Stimulated activated CD8-positive, alpha-beta memory T cell treated with anti-CD3 and anti-CD28 coated beads, Interleukin-15, amount 100 ng/mL, for 48 hours (primary cell): ENCODE measurements around the gene CNTN4.
"Not testable (repeated sequence)": the region's sequence is repeated elsewhere in the genome, so short reads cannot be mapped to it uniquely, and the experiment has no call there.

Source experiments
- DNase-seq, 2 donors: peaks; one replicate each; pipeline ENCODE4 v3.0.0-alpha.2; 2020; ENCODE audit warnings: low read depth in 2 of 2

CNTN4 gene

DNA sequence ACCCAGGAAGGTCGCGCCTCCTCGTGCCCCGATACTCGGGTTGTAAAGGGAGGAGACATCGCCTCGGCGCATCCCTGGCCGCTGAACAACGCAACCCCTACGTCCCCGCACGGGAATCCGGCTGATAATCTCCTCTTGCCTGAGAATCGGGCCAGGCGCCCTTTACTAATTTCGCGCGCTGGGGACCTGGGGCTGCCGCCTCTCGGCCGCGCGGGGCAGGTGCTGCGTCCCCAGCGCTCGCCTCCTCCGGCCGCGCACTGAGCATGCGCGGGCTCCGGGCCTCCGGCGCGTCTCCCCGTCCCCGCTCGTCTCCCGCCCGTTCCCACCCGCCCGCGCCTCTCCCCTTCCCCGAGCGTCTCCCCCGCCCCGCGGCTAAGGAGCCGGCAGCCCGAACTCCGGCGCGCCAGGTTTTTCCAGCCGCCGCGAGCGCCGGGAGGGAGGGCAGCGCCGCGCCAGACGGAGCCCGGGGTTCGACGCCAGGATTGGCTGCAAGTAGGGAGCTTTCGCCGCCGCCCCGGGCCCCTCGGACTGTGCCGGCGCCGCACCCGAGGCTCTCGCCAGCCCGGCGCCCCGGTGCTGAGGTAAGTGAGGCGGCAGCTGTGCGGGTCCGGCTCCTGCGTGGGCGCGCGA, at the start of gene CNTN4:
Gene CNTN4, plus strand, starts transcription at position 469 of the 630 bp plus-strand sequence.
- peak; percentile 3 to 4 for DNase-seq

DNA sequence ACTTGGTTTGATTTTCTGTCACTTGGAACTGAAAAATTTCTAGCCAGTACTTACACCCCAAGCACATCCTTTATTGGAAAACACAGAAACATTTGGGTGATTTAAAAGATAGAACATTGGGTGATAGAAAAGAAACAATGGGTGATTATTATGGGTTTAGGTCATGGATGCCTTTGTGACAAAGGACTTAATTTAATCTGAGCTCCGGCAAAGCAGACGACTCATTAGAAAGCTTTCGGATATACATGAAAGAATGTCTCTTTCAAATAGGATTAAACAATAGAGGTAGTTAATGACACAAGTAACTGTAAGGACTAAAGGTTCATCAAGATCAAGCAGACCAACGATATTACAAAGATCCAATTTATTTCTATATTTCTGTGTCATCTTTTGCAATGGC, 37.3 kb upstream of the CNTN4 start:
- DNase-seq: no peak

DNA sequence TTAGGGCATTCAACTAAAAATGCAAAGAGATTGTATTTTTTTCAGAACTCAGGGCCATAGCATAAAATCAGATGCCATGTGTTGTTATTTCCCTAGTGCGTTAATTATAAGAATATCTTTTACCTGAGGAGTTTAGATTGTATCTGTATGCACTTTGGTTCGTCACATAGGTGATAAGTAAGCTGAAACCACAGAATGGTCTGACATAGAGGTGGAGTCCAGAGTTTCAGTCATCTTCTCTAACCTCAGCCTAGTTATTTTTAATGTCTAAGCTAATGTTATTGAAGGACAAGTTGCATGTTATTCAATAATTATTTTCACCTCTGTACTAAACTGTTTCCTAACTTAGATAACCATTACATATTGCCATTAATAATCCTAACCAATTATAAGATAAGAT, 27.1 kb upstream of the CNTN4 start:
- no peak for DNase-seq

DNA sequence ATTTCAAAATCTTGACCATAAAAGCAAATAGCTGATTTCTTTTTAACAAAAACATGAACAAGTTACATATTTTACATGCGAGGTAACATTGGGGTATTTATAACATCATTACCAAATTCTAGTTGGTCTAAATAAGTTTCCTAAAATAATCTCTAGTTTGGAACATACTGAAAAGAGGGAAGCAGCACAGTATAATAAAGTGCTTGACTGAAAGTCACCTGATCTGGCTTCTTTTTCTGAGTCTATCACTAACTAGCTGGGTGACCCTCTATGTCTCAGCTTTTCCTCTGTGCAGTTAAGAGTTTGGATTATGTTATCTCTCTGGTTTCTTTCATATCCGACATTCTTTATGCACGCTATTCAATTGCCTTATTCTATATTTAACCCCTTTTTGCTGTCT, 19.8 kb upstream of the CNTN4 start:
- DNase-seq: no peak

DNA sequence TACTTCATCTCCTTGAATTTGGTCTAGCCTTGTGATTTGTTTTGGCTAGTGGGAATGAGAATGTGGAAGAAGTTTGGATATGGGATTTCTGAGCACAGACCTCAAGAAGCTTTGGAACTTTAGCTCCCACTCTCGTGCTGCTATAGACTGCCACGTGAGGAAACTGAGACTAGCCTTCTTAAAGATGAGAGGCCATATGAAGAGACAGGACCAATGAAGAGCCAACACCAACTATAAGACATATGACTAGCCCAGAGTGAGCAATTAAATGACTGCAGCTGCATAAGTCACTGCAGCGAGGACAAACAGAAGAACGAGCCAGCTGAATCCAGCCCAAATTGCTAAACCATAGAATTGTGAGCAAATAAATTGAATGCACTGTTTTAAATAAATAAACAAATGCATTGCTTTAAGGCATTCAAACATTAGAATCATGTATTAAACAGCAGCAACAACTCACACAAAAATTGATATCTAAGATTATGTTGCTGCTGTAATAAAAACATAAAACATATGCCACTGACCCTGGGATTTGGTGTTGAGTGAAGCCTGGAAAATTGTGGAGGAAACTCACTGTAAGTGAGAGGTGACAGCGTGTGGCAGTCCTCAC, 15.7 kb upstream of the CNTN4 start:
- DNase-seq: no peak

DNA sequence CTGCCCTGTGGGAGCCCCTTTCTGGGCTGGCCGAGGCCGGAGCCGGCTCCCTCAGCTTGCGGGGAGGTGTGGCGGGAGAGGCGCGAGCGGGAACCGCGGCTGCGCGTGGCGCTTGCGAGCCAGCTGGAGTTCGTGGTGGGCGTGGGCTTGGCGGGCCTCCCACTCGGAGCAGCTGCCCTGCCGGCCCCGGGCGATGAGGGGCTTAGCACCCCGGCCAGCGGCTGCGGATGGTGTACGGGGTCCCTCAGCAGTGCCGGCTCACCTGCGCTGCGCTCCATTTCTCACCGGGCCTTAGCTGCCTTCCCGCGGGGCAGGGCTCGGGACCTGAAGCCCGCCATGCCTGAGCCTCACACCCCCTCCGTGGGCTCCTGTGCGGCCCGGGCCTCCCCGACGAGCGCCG, 15.1 kb upstream of the CNTN4 start:
- not testable (repeated sequence) for DNase-seq

DNA sequence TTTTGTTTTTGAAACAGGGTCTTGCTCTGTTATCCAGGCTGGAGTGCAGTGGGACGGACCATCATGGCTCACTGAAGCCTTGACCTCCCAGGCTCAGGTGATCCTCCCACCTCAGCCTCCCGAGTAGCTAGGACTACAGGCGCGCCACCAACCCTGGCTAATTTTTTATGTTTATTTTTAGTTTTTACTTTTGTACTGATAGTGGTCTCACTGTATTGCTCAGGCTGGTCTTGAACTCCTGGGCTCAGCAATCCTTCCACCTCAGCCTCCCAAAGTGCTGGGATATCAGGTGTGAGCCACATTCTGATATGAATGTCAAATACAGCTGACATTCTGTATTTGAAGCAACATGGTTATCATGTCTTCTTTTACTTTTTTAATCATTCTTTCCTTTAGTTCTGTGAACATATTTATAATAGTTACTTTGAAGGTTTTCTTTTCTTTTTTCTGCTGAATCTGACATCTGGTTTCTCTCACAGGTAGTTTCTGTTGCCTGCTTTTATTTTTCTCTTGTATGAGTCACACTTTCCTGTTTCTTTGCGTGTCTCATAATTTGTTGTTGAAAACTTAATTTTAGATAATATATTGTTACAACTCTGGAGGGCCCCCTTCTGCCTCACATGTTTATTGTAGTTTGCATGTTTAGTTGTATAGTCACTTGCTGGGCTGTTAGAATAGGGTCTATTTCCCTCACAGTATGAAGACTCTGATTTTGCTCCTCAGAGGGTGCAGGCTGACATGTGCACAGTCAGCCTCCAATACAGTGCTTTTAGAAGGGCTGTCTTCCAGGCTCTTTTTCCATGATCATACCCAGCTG, 8.4 kb upstream of the CNTN4 start:
- no peak for DNase-seq

DNA sequence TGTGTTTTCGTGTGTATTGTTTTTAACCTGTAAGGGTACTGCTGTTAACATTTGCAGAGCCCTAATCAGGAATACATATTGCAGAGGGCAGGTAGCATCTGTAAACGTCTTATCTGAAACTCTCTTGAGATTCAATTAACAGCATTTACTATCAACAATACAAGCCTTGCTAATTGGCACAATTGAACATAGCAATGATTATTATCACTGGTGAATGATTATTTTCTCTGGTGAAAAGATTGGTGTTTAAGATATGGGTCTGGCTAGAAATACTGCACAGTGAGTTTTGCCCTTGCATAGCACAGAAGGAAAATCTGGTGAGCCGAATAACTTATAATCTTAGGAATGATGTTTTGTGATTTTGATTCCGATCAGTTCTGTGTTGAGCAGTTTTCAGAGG, 5.9 kb upstream of the CNTN4 start:
- DNase-seq: no peak

DNA sequence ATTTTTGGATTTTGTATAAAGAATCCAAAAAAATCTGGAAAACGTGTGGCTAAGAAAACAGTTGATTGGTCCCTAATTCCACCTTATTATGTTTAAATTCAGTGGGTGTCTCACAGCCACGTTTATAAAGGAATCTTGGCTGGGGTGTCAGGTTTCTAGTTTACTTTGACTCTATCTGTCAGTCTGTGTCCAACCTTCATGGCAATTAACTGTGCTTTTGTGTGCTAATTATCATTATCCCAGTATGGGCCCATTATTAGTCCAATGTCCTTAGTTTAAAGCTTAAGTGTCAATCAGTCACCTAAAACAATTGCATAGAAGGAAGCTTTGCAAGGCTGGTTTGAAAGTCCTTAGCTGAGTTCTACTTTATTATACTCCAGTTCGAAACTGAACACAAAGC, 3.7 kb upstream of the CNTN4 start:
- DNase-seq: no peak

DNA sequence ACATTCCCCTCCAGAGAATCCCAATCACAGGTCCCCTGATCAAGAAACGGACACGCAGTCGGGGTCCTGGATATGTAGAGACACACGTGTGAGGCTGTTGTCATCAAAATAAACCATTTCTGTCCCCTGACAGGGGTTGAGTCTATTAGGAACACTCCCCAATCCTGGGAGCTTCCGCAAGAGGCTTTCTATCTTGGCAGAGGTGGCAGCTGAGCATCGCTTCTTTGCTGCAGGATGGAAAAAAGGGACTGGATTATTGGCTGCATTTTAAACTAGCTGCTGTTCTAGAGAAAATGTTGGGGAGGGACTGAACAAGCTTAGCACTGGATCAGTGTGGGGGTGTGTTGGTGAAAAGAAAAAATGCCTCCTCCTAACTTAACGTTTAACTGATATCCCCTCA, 2.5 kb upstream of the CNTN4 start:
- DNase-seq: no peak

DNA sequence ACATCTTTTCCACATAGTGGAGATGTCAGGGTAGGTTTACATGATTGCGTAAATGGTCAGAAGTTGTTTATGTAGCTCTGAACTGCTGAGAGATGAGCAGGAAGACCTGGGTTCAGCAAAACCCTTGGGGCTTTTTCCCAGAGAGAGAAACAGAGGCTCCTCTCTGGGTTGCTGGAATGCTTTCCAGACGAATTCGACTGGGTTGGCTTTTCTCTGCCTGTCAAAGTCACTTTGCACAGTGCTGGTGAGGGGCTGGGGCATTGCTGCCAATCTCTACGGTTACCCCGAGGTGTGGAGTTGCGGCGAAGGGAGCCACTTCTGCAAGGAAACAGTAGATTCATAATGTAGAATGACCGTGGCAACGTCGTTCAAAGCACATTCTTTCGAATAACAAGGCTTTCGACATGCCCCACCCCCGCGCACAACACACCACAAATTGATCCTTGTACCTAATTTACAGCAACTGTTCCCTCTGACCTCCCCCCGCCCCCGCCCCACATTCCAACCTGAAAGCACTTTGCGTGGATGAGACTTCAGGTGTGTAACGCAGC, 950 bp upstream of the CNTN4 start:
- DNase-seq: no peak

DNA sequence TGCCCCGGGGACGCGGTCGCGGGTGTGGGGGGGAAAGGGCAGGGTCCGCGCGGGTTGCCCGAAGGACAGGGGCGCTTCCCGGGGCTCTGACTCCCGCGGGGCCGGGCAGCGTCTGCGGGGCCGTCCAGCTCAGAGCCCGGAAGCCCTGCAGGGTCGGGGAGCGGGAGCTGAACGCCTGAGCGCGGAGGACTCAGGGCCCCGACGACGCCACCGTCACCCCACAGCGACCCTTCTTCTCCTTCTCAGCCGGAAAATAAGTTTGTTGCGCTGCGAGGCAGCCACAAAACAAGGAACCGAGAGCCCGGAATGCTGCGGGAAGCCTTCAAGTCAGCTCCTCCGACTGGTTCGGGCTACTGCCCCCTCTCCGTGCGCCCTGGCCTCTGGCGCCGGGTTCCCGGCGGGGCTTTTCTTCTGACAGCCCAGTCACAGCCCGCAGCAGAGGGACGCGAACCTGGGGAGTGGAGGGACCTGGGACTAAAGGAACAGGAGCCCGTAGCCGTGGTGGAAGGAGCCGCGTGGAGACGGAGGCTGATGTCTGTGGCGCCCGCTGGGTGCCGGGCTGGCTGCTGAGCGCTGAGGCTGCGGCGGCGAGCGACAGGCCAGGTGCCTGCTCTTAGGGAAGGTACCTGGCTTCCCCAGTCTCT, 484 bp downstream of the CNTN4 start:
- no peak for DNase-seq

DNA sequence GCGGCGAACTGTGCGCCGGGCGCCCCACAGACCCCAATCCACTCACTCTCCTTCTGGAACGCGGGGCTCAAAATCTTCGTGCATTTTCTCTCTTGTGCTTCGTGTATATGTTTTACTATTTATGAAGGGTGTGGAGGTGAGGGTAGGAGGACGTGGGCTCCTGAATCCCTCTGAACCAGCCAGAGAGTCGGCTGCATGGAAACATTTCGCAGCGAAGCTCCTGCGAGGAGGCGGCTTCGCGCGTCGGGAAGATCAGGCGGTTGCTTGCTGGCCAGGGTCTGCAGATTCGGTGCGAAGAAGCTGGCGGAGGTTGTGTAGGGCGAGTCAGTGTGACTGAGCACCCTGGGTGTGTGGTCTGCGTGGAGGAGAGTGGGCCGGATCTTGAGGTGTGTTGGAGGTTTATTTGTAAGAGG, 1.1 kb downstream of the CNTN4 start:
- DNase-seq: no peak

DNA sequence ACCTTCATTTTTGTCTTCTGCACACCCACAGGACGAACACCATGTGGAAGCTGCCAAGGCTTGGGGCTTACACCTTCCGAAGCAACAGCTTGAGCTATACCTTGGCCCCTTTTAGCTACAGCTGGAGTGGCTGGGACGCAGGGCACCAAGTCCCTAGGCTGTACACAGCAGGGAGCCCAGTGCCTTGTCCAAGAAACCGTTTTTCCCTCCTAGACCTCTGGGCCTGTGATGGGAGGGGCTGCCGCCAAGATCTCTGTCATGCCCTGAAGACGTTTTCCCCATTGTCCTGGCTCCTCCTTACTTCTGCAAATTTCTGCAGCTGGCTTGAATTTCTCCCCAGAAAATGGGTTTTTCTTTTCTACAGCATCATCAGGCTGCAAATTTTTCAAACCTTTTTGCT, 7.8 kb downstream of the CNTN4 start:
- no peak for DNase-seq

DNA sequence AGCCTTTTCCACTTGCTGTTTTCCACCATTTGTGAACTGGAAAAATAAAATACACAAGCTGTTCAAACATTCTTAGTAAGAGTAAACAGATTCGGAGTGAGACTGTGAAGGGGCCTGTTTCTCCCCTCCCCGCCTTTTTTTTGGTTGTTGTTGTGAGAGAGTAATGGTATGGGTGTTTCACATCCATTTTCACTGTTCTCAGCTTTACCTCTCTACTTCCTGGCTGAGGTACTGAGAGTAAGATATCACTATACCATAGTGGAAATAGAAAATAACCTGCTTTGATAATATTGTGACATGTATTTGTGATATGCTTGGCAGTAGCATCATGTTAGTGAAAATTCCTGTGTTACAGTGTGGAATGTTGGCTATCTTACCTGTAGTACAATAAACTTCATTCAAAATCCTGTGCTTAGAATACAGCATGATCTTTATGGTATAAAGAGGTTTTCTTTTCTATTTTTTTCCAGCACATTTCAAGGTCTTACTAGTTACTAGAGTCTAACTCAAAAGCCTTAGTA, 12.0 kb downstream of the CNTN4 start:
- DNase-seq: no peak

DNA sequence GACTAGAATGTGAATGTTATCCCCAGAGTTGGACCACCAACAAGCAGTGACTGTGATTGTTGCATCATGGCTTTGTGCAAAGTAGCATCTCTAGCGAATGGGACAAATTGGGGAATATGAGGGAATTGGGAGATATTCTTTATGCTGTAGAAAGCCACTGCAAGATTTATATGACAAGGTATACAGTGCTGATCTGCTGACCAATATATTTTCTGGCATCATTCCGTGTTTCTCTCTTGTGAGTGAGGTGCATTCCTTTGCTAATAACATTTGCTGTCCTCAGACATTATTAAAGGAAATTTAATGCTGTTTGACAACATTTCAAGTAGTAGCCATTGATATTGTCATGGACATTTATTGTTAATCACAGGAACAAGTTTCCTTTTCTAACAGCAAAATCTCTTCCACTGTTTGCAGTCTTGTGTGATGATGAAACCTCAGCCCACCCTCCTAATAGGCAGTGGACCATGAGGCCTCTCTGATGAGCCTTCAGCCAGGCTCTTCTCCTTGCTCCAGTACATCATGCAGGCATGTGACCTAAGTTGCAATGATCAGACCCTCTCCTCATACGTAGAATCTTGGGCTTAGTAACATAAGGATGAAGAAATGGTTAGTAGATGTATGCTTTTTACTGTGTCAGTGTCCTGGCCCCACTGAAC, 16.1 kb downstream of the CNTN4 start:
- no peak for DNase-seq

DNA sequence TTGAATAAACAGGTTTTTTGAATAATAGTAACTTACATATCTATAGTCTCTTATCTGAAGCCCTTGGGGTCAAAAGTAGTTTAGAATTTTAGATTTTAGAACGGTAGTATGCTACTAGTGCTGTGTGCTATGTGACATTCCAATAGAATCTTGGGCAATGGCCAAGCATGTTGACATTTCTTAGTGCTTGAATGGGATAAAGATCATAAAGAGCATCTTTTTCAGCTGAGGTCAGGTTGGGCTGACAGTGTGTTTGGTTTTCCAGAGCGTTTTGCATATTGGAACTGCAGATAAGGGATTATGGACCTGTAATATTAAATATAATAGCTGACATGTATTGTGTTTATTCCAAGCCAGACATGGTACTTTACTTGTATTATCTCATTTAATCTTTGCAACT, 32.1 kb downstream of the CNTN4 start:
- DNase-seq: no peak

DNA sequence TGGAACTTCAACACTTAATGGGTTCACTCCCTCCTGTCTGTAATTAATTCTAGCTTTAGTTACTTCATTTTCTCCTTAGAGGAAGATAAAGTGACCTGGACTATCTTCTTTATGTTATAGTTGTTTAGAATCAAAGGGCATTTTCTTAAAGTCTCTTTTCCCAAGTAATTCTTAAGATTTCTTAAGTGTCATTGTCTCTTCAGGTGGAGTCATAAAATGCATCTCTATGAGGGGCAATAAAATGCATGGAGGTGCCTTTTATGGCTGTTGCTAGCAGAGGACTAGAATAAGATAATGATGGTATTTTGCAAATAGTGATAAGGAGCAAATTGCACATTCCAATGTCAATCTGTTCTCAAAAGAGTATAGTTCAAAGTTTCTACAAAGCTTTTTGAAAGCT, 34.5 kb downstream of the CNTN4 start:
- no peak for DNase-seq

DNA sequence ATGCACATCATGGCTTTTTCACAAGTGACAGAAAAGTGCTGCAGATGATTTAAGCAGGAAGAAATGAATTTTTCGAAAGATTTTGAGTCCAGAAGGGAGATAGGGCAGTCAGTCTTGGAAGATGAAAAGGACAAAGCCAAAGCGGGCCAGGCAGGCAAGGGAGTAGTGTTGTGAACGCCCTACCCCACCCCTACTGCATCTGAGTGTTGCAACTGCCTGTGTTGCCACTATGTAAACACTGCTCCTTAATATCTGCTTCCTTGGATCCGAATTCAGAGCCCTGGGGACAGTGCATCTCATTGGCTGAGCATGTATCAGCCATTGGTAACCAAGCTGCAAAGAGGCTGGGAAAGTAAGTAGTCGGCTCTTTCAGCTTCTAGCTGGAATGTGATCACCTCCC, 39.0 kb downstream of the CNTN4 start:
- no peak for DNase-seq

DNA sequence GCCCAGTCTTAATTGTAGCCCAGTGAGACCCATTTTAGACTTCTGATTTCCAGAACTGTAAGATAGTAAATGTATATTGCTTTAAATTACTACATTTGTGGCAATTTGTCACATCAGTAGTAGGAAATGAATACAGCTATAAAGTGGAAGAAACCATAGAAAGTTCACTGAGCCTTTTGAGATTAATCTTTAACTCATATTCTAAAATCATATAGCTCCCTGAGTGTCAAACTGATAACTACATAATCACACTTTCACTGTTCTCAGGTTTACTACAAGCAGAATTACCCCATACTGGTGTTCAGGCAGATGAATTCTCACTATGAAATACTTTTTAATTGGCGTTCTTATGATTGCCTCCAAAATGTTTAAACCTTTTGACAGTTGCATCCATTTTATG, 42.8 kb downstream of the CNTN4 start:
- no peak for DNase-seq

DNA sequence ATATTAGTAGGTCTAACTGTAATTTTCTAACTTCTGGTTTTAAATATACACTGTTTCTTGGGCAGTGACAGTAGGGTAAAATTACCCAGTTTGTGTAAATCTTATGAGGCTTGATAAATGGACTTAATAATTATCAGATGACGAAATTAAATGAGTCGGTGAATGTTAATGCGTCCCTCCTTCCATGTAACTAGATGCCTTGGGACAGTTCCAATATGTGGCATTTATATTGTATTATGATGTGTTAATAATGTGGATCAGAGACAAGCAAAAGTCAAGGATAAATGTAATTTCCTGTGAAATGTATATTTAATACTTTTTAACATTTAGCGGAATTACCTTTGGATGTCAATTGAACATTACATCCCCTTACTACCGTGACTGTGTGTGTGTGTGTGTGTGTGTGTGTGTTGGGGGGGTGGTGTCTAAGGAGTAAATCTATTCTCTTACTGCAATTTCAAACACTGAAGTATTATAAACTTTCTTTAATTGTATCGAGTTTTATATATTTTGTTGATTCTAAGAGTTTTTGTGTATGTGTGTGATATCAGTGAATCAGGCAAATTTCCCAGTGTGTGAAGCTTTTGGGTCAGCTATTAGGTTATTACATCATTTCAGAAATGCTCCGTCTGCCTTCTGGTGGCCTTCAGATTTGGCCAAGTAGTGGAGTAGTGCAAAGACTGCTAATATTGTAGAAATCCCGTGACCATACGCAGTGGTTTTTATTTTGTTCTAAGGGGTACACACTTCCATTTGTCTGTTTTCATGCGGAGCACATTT, 50.1 kb downstream of the CNTN4 start:
- no peak for DNase-seq
